Measurements from ENCODE around the gene ZNF697.

Gene ZNF697

DNA sequence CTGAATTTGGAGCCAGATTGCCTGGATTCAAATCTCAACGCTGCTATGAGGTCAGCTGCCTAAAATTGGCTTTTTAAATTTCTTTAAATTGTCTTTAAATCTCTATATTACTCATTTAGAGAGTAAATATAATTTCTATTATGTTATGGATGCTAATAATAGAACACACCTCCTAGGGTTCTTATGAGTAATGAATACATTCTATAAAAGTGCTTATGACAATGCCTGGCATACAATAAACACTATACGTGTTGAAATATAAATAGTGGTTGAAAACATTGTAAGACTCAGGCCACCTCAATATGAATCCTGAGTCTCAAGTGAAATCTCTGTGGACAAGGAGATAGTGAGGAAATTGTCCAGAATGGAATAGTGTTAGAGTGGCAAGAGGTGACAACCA lies 32.7 kb upstream of the ZNF697 start:
- no peak overlapping the region for H2AFZ ChIP-seq (ENCODE audit: low read length, unreplicated experiment)
- no peaks in the 10 kb centered on the region for H3K79me2 ChIP-seq (ENCODE audit: control insufficient read depth, insufficient read depth, low read length, unreplicated experiment)
- H3K4me3 ChIP-seq (ENCODE audit: low read depth, low read length): no peak overlapping the region
- H3K4me1 ChIP-seq (ENCODE audit: control insufficient read depth, insufficient read depth, low read length, unreplicated experiment): peaks cover 4% of the 10 kb centered on the region
- no peak overlapping the region for H3K27ac ChIP-seq (ENCODE audit: low read depth, low read length)
- H3K27me3 ChIP-seq (ENCODE audit: insufficient read depth, low read length): no peaks in the 10 kb centered on the region
- no peaks in the 10 kb centered on the region for H3K36me3 ChIP-seq (ENCODE audit: insufficient read depth, low read length)

DNA sequence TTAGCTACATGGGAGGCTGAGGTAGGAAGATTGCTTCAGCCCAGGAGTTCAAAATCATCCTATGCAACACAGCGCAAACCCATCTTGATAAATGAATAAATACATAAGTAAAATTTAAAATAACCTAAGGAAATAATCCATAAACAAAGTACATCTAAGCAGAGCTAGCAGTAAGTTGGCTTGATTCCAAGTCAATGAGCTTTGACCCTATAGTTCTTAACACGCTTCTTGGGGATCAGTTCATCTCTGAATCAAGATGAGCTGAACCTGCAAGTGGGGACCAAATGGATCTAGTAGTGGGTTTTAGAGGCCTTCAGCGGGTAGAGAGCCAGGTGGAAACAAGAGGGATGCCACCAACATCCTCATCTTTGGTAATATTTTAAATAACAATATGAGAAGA lies 32.1 kb upstream of the ZNF697 start:
- Histone ChIP-seq H3K4me1 (ENCODE audit: control insufficient read depth, insufficient read depth, low read length, unreplicated experiment) (peaks cover 4% of the 10 kb centered on the region), H2AFZ (ENCODE audit: low read length, unreplicated experiment) (no peak overlapping the region), H3K27me3 (ENCODE audit: insufficient read depth, low read length) (no peaks in the 10 kb centered on the region), H3K4me3 (ENCODE audit: low read depth, low read length) (no peak overlapping the region), H3K79me2 (ENCODE audit: control insufficient read depth, insufficient read depth, low read length, unreplicated experiment) (no peaks in the 10 kb centered on the region), H3K27ac (ENCODE audit: low read depth, low read length) (no peak overlapping the region), H3K36me3 (ENCODE audit: insufficient read depth, low read length) (no peaks in the 10 kb centered on the region)

DNA sequence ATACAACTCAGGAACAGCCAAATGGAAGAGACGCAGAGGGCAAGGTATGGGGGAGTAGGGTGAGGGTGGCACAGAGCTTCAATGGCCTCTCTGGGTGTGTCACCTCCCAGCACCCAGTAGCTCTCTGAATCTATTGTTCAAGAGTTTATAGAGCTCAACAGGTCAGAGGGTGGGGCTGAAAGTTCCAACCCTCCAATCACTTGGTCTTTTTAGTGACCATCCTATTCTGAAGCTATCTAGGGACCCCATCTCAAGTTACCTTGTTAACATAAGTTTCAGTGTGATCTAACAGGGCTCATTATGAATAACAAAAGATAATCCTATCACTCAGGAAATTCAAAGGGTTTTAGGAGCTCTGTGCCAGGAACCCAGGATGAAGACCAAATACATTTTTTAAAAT lies 31.2 kb upstream of the ZNF697 start:
- Histone ChIP-seq H3K27me3 (ENCODE audit: insufficient read depth, low read length) (no peaks in the 10 kb centered on the region), H3K27ac (ENCODE audit: low read depth, low read length) (no peak overlapping the region), H3K4me3 (ENCODE audit: low read depth, low read length) (no peak overlapping the region), H2AFZ (ENCODE audit: low read length, unreplicated experiment) (no peak overlapping the region), H3K4me1 (ENCODE audit: control insufficient read depth, insufficient read depth, low read length, unreplicated experiment) (peaks cover 9% of the 10 kb centered on the region), H3K36me3 (ENCODE audit: insufficient read depth, low read length) (no peaks in the 10 kb centered on the region), H3K79me2 (ENCODE audit: control insufficient read depth, insufficient read depth, low read length, unreplicated experiment) (no peaks in the 10 kb centered on the region)

DNA sequence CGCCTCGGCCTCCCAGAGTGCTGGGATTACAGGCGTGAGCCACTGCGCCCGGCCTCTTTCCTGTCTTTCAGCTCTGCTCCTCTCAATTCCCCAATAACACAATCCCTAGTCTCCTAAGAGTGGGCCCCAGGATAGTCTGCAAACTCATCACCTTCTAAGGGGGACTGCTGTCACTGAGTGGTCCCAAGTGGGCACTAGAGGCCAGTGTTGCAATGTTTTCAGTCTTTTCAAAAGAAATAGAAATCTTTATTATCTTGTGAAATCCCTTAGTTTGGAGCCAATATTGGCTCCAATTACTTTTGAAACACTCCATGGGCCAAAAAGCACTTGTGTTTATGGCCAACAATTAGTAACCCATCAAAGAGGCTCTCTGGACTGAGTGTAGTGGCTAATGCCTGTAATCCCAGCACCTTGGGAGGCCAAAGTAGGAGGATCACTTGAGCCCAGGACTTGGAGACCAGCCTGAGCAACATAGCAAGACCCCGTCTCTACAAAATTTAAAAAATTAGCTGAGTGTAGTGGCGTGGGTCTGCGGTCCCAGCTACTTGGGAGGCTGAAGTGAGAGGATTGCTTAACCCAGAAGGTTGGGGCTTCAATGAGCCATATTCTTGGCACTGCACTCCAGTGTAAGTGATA lies 28.6 kb upstream of the ZNF697 start:
- Histone ChIP-seq H3K27me3 (ENCODE audit: insufficient read depth, low read length) (no peaks in the 10 kb centered on the region), H3K36me3 (ENCODE audit: insufficient read depth, low read length) (no peaks in the 10 kb centered on the region), H3K79me2 (ENCODE audit: control insufficient read depth, insufficient read depth, low read length, unreplicated experiment) (no peaks in the 10 kb centered on the region), H2AFZ (ENCODE audit: low read length, unreplicated experiment) (peak overlapping the region; percentile 25), H3K27ac (ENCODE audit: low read depth, low read length) (no peak overlapping the region), H3K4me3 (ENCODE audit: low read depth, low read length) (no peak overlapping the region), H3K4me1 (ENCODE audit: control insufficient read depth, insufficient read depth, low read length, unreplicated experiment) (peaks cover 28% of the 10 kb centered on the region)

DNA sequence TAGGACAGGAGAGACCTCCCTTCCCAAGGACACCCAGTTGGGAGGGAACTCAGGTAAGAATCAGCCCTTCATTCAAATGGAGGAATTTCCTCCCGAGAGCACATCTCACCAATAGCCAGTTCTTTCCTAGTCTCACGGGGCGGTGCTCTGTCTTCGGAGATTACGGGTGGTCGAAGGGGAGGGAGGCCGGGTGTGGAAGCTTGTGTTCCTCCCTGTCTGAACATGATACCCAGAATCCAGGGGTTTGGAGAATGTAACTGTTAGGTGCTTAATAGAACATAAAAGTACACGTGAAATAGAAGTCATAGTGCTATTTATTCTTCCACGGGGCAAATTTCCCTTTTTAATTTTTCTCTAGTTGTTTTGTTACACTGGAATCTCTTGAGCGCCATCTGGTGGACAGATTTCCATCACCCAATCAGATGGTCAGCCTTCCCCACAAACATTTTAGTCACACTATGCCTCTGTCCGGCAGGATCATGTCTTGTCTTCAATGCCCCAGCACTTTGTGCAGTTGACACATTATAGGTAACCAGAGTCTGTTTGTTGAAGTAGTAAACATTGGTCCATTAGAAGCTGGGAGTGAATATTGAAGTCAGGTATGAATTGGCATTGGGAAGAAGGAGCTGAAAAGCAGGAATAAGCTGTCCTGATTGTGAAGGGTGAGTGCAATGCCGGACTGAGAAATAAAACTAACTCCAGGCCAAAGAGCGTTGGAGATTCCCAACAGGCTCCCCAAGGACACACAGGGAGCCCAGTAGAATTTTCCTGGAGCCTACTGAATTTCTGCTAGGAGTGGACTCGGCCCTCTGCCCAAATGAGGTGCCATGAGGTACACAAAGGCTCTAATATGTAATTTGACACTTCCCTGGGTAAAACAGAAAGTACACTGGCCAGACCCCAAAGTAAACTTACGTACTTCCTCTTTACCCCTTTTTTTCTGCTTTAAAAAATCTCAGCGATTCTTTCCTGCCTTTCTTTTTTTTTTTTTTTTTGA lies 27.6 kb upstream of the ZNF697 start:
- no peaks in the 10 kb centered on the region for H3K36me3 ChIP-seq (ENCODE audit: insufficient read depth, low read length)
- H2AFZ ChIP-seq (ENCODE audit: low read length, unreplicated experiment): peak overlapping the region; percentile 80
- H3K27me3 ChIP-seq (ENCODE audit: insufficient read depth, low read length): no peaks in the 10 kb centered on the region
- H3K4me1 ChIP-seq (ENCODE audit: control insufficient read depth, insufficient read depth, low read length, unreplicated experiment): peaks cover 28% of the 10 kb centered on the region
- H3K4me3 ChIP-seq (ENCODE audit: low read depth, low read length): peak overlapping the region; percentile 75
- no peaks in the 10 kb centered on the region for H3K79me2 ChIP-seq (ENCODE audit: control insufficient read depth, insufficient read depth, low read length, unreplicated experiment)
- H3K27ac ChIP-seq (ENCODE audit: low read depth, low read length): peak overlapping the region; percentile 85

DNA sequence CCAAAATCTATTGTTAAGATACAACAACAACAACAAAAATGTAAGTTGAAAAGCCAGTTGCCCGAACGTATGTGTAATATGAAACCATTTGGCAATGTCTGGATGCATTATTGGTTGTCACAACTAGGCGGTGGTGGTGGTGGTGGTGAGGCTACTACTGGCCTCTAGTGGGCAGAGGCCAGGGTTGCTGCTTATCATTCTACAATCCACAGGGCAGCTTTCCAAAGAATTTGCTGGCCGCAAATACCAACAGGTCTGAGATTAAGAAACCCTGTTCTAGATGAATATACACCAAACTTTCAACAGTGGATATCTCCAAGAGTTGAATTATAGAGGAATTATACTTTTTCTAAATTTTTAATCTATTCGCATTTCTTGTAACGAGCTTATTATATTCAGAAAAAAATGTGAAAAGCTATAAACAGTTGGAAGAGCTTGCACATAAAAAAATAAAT lies 26.8 kb upstream of the ZNF697 start:
- no peaks in the 10 kb centered on the region for H3K79me2 ChIP-seq (ENCODE audit: control insufficient read depth, insufficient read depth, low read length, unreplicated experiment)
- H3K4me1 ChIP-seq (ENCODE audit: control insufficient read depth, insufficient read depth, low read length, unreplicated experiment): peaks cover 28% of the 10 kb centered on the region
- peak overlapping the region; percentile 80 for H2AFZ ChIP-seq (ENCODE audit: low read length, unreplicated experiment)
- H3K27ac ChIP-seq (ENCODE audit: low read depth, low read length): peak overlapping the region; percentile 85
- no peaks in the 10 kb centered on the region for H3K36me3 ChIP-seq (ENCODE audit: insufficient read depth, low read length)
- H3K4me3 ChIP-seq (ENCODE audit: low read depth, low read length): peak overlapping the region; percentile 75
- no peaks in the 10 kb centered on the region for H3K27me3 ChIP-seq (ENCODE audit: insufficient read depth, low read length)

DNA sequence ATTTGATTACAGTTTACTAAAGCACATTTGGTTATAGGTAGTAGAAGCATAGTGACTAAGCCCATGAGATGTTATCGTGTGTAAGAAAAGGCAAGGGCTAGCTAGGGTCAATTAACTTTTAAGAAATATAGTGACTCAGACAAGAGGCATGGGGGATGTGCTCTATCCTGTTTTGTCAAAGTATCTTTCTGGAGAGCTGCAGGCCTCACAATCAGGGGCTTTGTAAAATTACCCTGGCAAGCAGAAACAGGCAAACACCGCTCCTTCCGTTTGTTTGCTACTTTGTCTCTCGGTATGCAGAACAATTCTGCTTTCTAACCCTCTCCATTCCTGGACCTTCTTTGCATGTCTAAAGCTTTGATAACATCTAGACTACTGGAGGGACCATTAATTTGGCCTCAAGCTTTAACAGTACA lies 26.1 kb upstream of the ZNF697 start:
- Histone ChIP-seq H2AFZ (ENCODE audit: low read length, unreplicated experiment) (peak overlapping the region; percentile 79), H3K27me3 (ENCODE audit: insufficient read depth, low read length) (no peaks in the 10 kb centered on the region), H3K4me1 (ENCODE audit: control insufficient read depth, insufficient read depth, low read length, unreplicated experiment) (peaks cover 28% of the 10 kb centered on the region), H3K4me3 (ENCODE audit: low read depth, low read length) (peak overlapping the region; percentile 45), H3K36me3 (ENCODE audit: insufficient read depth, low read length) (no peaks in the 10 kb centered on the region), H3K79me2 (ENCODE audit: control insufficient read depth, insufficient read depth, low read length, unreplicated experiment) (no peaks in the 10 kb centered on the region), H3K27ac (ENCODE audit: low read depth, low read length) (peak overlapping the region; percentile 85)

DNA sequence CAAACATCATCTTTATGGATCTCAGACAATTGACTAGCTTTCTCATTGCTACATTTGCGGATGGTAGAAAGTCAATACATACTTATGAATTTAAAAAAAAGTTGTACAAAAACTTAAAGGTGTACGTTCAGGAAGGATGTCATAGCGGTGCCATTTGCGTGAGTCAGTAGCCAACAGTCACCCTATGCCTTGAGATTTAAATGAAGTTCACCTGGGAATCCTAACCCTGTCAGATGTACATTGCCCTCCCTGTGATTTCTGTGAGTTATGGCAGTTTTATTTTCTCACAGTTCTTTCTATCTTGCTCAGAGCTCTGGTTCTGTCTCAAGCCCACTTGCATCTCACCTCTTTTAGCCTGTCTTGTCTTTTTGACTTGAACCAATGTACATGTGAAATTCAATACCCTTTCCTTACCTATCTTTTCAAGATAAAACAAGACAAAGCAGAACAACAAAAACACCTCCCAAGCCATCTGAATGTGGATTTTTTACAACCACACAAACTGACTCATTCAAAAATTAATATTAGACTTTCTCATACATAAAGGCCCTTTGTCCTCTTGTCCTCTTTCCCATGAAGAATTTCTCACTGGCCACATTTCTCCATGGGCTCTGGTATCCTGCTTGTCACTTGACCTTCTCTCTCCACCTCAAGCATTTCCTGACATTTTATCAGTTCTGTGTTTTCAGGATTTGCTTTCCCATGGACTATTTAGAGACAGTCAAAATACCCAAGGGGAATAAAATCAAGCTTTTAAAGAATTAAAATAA lies 25.3 kb upstream of the ZNF697 start:
- Histone ChIP-seq H3K4me3 (ENCODE audit: low read depth, low read length) (0 out of 2 replicates have a peak overlapping the region, but pooled peaks have one; percentile 7), H3K4me1 (ENCODE audit: control insufficient read depth, insufficient read depth, low read length, unreplicated experiment) (peaks cover 28% of the 10 kb centered on the region), H3K79me2 (ENCODE audit: control insufficient read depth, insufficient read depth, low read length, unreplicated experiment) (no peaks in the 10 kb centered on the region), H3K27ac (ENCODE audit: low read depth, low read length) (peak overlapping the region; percentile 85), H2AFZ (ENCODE audit: low read length, unreplicated experiment) (peak overlapping the region; percentile 5), H3K27me3 (ENCODE audit: insufficient read depth, low read length) (no peaks in the 10 kb centered on the region), H3K36me3 (ENCODE audit: insufficient read depth, low read length) (no peaks in the 10 kb centered on the region)

DNA sequence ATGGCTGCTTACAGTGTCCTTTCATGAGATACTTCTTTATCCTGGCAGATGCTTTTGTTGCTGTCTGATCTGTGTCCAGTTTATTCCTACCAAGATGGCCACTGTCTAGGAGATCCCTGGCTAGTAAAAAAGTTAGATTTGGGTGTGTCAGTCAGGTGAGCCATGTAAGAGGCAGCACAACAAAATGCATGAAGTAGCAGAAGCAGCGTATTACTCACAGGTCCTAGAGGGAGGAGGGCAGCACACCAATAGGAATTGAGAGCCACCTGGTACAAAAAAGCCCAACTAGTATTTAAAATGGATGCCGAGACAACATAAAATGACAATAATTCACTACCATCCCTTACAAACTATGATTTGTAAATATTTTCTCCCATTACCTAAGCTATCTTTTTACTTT lies 22.8 kb upstream of the ZNF697 start:
- H3K4me1 ChIP-seq (ENCODE audit: control insufficient read depth, insufficient read depth, low read length, unreplicated experiment): peaks cover 24% of the 10 kb centered on the region
- H3K79me2 ChIP-seq (ENCODE audit: control insufficient read depth, insufficient read depth, low read length, unreplicated experiment): no peaks in the 10 kb centered on the region
- H3K36me3 ChIP-seq (ENCODE audit: insufficient read depth, low read length): no peaks in the 10 kb centered on the region
- H3K27me3 ChIP-seq (ENCODE audit: insufficient read depth, low read length): no peaks in the 10 kb centered on the region
- no peak overlapping the region for H2AFZ ChIP-seq (ENCODE audit: low read length, unreplicated experiment)
- no peak overlapping the region for H3K4me3 ChIP-seq (ENCODE audit: low read depth, low read length)
- H3K27ac ChIP-seq (ENCODE audit: low read depth, low read length): no peak overlapping the region

DNA sequence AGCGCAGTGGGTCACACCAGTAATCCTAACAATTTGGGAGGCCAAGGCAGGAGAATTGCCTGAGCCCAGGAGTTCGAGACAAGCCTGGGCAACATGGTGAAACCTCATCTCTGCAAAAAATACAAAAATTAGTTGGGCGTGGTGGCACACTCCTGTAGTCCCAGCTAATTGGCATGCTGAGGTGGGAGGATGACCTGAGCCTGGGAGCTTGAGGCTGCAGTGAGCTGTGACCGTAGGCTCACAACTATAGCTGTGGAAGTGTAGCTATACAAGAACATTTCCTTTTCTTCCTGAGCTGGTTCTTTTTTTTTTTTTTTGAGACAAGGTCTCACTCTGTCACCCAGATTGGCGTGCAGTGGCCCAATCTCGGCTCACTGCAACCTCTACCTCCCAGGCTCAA lies 19.1 kb upstream of the ZNF697 start:
- no peaks in the 10 kb centered on the region for H3K27me3 ChIP-seq (ENCODE audit: insufficient read depth, low read length)
- H3K4me1 ChIP-seq (ENCODE audit: control insufficient read depth, insufficient read depth, low read length, unreplicated experiment): no peaks in the 10 kb centered on the region
- no peaks in the 10 kb centered on the region for H3K36me3 ChIP-seq (ENCODE audit: insufficient read depth, low read length)
- no peak overlapping the region for H3K27ac ChIP-seq (ENCODE audit: low read depth, low read length)
- no peaks in the 10 kb centered on the region for H3K79me2 ChIP-seq (ENCODE audit: control insufficient read depth, insufficient read depth, low read length, unreplicated experiment)
- H3K4me3 ChIP-seq (ENCODE audit: low read depth, low read length): no peak overlapping the region
- H2AFZ ChIP-seq (ENCODE audit: low read length, unreplicated experiment): no peak overlapping the region

Data from ACC112 (cell line).